T47D (cell line): ENCODE data around the gene EMP3.

Source experiments
- DNase-seq, 2 experiments: peaks; one replicate each; pipeline versions ENCODE4 v3.0.0 to v3.0.0-alpha.2; 2011 to 2012; ENCODE audit warnings: low read depth in 1 of 2, low spot score in 1 of 2
- JUND ChIP-seq: IDR thresholded peaks from 2 replicates; pipeline ENCODE4 v1.6.1; 2012; ENCODE audit warnings: low read depth
- in situ Hi-C: cut with HindIII; loops from 2 replicates; pipeline ENCODE4 v1.10.0; 2016; ENCODE audit warnings: low sequenced_read_pairs, low pct_unique_long_range_greater_than_20kb

EMP3 gene

GRCh38 chr19:48341515-48342413, 16.4 kb downstream of the EMP3 start:
- TF ChIP-seq JUND = no peak
- in situ Hi-C loops = no loop called here
- DNase-seq = no peak

GRCh38 chr19:48342414-48342738, 17.0 kb downstream of the EMP3 start:
- in situ Hi-C loops = no loop called here
- DNase-seq = no peak
- TF ChIP-seq JUND = no peak

GRCh38 chr19:48342841-48343540, 17.6 kb downstream of the EMP3 start:
- no peak for TF ChIP-seq JUND
- DNase-seq = no peak
- in situ Hi-C loops = no loop called here

GRCh38 chr19:48344892-48345291, 19.5 kb downstream of the EMP3 start:
- no peak for DNase-seq
- TF ChIP-seq JUND = no peak
- in situ Hi-C loops = no loop called here

GRCh38 chr19:48346191-48346590, 20.8 kb downstream of the EMP3 start:
- DNase-seq = no peak
- in situ Hi-C loops = no loop called here
- no peak for TF ChIP-seq JUND

GRCh38 chr19:48348045-48348444, 22.7 kb downstream of the EMP3 start:
- no peak for DNase-seq
- in situ Hi-C loops = no loop called here
- TF ChIP-seq JUND = no peak

- in situ Hi-C loops = no loop called here
- no peak for DNase-seq
- no peak for TF ChIP-seq JUND
These were observed 23.4 kb downstream of the EMP3 start for GRCh38 chr19:48348737-48349136.

- no peak for TF ChIP-seq JUND
- no peak for DNase-seq
- in situ Hi-C loops = no loop called here
These were observed 25.5 kb downstream of the EMP3 start for GRCh38 chr19:48350856-48351255.

GRCh38 chr19:48351341-48351752, 26.0 kb downstream of the EMP3 start:
- in situ Hi-C loops = no loop called here
- TF ChIP-seq JUND = no peak
- DNase-seq = peak in 1 of 2 experiments; percentile 71

- no peak for DNase-seq
- in situ Hi-C loops = no loop called here
- TF ChIP-seq JUND = no peak
These were observed 28.3 kb downstream of the EMP3 start for GRCh38 chr19:48353677-48354076.

GRCh38 chr19:48354332-48354992, 29.1 kb downstream of the EMP3 start:
- no peak for DNase-seq
- in situ Hi-C loops = no loop called here
- TF ChIP-seq JUND = no peak

- TF ChIP-seq JUND = no peak
- in situ Hi-C loops = no loop called here
- DNase-seq = no peak
These were observed 30.1 kb downstream of the EMP3 start for GRCh38 chr19:48355365-48355954.
